Measurements from ENCODE around the gene DYNLT2.
A peak's percentile ranks its signal among the peaks of the same experiment; 100 is the strongest.

The DYNLT2 gene

DNA sequence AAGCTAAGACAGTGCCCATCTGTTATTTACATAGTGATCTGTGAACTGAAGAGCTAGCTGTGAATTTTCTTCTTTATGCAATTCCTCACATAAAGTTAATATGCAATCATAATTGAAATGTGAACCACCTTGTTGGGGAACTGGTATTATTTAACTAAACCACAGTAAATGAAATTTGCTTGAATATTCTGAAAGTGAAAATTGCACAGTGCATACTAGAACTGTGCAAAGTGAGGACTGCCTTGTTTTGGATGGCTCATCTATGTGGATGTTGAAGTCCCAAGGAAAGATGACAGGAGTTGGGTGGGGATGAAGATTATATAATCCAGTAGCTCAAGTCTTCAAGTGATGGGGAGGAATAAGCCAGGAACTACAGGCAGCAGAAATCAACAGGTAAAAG is 21.4 kb downstream of the DYNLT2 start:
- Histone ChIP-seq H3K9me3 (ENCODE audit: insufficient read depth, low read length) (no peaks in the 10 kb centered on the region), H3K9ac (ENCODE audit: insufficient read length, low read depth) (no peak overlapping the region), H3K27me3 (ENCODE audit: insufficient read depth, insufficient read length) (no peaks in the 10 kb centered on the region), H3K36me3 (ENCODE audit: insufficient read depth, insufficient read length, low read length) (no peaks in the 10 kb centered on the region), H3K4me1 (ENCODE audit: insufficient read depth, insufficient read length) (no peaks in the 10 kb centered on the region), H3K4me3 (ENCODE audit: insufficient read length, low read depth) (no peak overlapping the region)
- TF ChIP-seq YY1 (IDR thresholded peaks at IDR 0.05; ENCODE audit: insufficient read depth, insufficient read length) (no peak), ZNF274 (IDR thresholded peaks at IDR 0.05; ENCODE audit: low read depth, low read length) (no peak), SUZ12 (IDR thresholded peaks at IDR 0.05; ENCODE audit: extremely low read depth, insufficient read depth, insufficient read length) (no peak)
- DNase-seq (ENCODE audit: low read depth, low spot score), result no peak

GRCh38 chr6:169726963-169727362 is 24.4 kb downstream of the DYNLT2 start:
- TF ChIP-seq YY1 (IDR thresholded peaks at IDR 0.05; ENCODE audit: insufficient read depth, insufficient read length), result no peak
- no peak for TF ChIP-seq ZNF274 (IDR thresholded peaks at IDR 0.05; ENCODE audit: low read depth, low read length)
- no peak for TF ChIP-seq SUZ12 (IDR thresholded peaks at IDR 0.05; ENCODE audit: extremely low read depth, insufficient read depth, insufficient read length)
- H3K27me3 ChIP-seq (ENCODE audit: insufficient read depth, insufficient read length), result peaks cover 10% of the 10 kb centered on the region
- no peak overlapping the region for H3K4me3 ChIP-seq (ENCODE audit: insufficient read length, low read depth)
- H3K4me1 ChIP-seq (ENCODE audit: insufficient read depth, insufficient read length), result no peaks in the 10 kb centered on the region
- H3K9ac ChIP-seq (ENCODE audit: insufficient read length, low read depth), result no peak overlapping the region
- H3K36me3 ChIP-seq (ENCODE audit: insufficient read depth, insufficient read length, low read length), result no peaks in the 10 kb centered on the region
- no peak for DNase-seq (ENCODE audit: low read depth, low spot score)
- no peaks in the 10 kb centered on the region for H3K9me3 ChIP-seq (ENCODE audit: insufficient read depth, low read length)

GRCh38 chr6:169726049-169726400 is 25.3 kb downstream of the DYNLT2 start:
- no peaks in the 10 kb centered on the region for H3K4me1 ChIP-seq (ENCODE audit: insufficient read depth, insufficient read length)
- peaks cover 10% of the 10 kb centered on the region for H3K27me3 ChIP-seq (ENCODE audit: insufficient read depth, insufficient read length)

GRCh38 chr6:169725125-169726048 is 26.0 kb downstream of the DYNLT2 start:
- Histone ChIP-seq H3K27me3 (ENCODE audit: insufficient read depth, insufficient read length) (peaks cover 10% of the 10 kb centered on the region), H3K9me3 (ENCODE audit: insufficient read depth, low read length) (no peaks in the 10 kb centered on the region), H3K4me1 (ENCODE audit: insufficient read depth, insufficient read length) (no peaks in the 10 kb centered on the region), H3K36me3 (ENCODE audit: insufficient read depth, insufficient read length, low read length) (no peaks in the 10 kb centered on the region), H3K4me3 (ENCODE audit: insufficient read length, low read depth) (peak overlapping the region; percentile 71), H3K9ac (ENCODE audit: insufficient read length, low read depth) (peak overlapping the region; percentile 85)
- no peak for TF ChIP-seq YY1 (IDR thresholded peaks at IDR 0.05; ENCODE audit: insufficient read depth, insufficient read length)
- no peak for TF ChIP-seq SUZ12 (IDR thresholded peaks at IDR 0.05; ENCODE audit: extremely low read depth, insufficient read depth, insufficient read length)
- DNase-seq (ENCODE audit: low read depth, low spot score), result no peak

More at GRCh38 chr6:169726049-169726400, 25.3 kb downstream of the DYNLT2 start:
- TF ChIP-seq YY1 (IDR thresholded peaks at IDR 0.05; ENCODE audit: insufficient read depth, insufficient read length) (no peak), SUZ12 (IDR thresholded peaks at IDR 0.05; ENCODE audit: extremely low read depth, insufficient read depth, insufficient read length) (no peak)
- Histone ChIP-seq H3K4me3 (ENCODE audit: insufficient read length, low read depth) (no peak overlapping the region), H3K36me3 (ENCODE audit: insufficient read depth, insufficient read length, low read length) (no peaks in the 10 kb centered on the region), H3K9me3 (ENCODE audit: insufficient read depth, low read length) (no peaks in the 10 kb centered on the region), H3K9ac (ENCODE audit: insufficient read length, low read depth) (no peak overlapping the region)
- DNase-seq (ENCODE audit: low read depth, low spot score), result no peak

DNA sequence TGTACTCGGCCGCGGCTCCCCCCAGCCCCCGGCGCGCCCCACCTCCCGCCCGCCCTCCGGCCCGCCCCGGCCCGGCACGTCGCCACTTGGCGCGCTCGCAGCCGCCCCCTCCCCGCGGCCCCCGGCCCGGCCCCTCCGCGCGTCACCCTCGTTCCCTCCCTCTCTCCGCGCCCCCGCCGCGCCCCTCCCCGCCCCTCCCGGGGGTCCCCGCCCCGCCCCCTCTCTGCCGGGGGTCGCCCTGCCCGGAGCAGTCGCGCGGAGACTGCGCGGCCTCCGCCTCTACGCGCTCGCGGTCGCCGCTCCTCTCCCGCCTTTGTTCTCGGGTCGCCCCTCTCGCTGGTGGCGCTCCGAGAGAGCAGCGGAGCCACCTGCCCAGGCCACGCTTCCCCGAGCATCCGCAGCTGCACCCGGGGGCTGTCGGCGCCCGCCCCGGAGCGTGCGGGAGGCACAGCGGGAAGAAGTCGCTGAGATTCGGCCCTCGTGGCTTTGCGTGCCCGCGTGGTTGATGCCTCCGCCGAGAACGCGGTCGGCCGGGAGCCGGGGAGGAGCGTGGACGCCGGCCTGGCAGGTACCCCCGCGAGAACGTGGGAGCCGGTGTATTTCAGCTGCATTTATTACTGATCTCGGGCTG is 26.8 kb downstream of the DYNLT2 start, which contains the start of gene PHF10:
TSS of gene PHF10 (minus strand) at position 7 of the 631 bp plus-strand sequence. CDS start 569 bp downstream, outside the sequence.
- TF ChIP-seq SUZ12 (IDR thresholded peaks at IDR 0.05; ENCODE audit: extremely low read depth, insufficient read depth, insufficient read length) (no peak), ZNF274 (IDR thresholded peaks at IDR 0.05; ENCODE audit: low read depth, low read length) (no peak), YY1 (IDR thresholded peaks at IDR 0.05; ENCODE audit: insufficient read depth, insufficient read length) (no peak)
- Histone ChIP-seq H3K4me1 (ENCODE audit: insufficient read depth, insufficient read length) (no peaks in the 10 kb centered on the region), H3K9me3 (ENCODE audit: insufficient read depth, low read length) (no peaks in the 10 kb centered on the region), H3K36me3 (ENCODE audit: insufficient read depth, insufficient read length, low read length) (no peaks in the 10 kb centered on the region), H3K4me3 (ENCODE audit: insufficient read length, low read depth) (peak within 1 kb of the TSS; percentile 71), H3K9ac (ENCODE audit: insufficient read length, low read depth) (peak within 1 kb of the TSS; percentile 85), H3K27me3 (ENCODE audit: insufficient read depth, insufficient read length) (peaks cover 10% of the 10 kb centered on the region)
- DNase-seq (ENCODE audit: low read depth, low spot score), result no peak

- Histone ChIP-seq H3K4me3 (ENCODE audit: insufficient read length, low read depth) (peak overlapping the region; percentile 47), H3K4me1 (ENCODE audit: insufficient read depth, insufficient read length) (no peaks in the 10 kb centered on the region), H3K36me3 (ENCODE audit: insufficient read depth, insufficient read length, low read length) (peaks cover 4% of the 10 kb centered on the region), H3K27me3 (ENCODE audit: insufficient read depth, insufficient read length) (peaks cover 10% of the 10 kb centered on the region), H3K9ac (ENCODE audit: insufficient read length, low read depth) (peak overlapping the region; percentile 79), H3K9me3 (ENCODE audit: insufficient read depth, low read length) (no peaks in the 10 kb centered on the region)
- TF ChIP-seq YY1 (IDR thresholded peaks at IDR 0.05; ENCODE audit: insufficient read depth, insufficient read length) (no peak), ZNF274 (IDR thresholded peaks at IDR 0.05; ENCODE audit: low read depth, low read length) (no peak), SUZ12 (IDR thresholded peaks at IDR 0.05; ENCODE audit: extremely low read depth, insufficient read depth, insufficient read length) (no peak)
- no peak for DNase-seq (ENCODE audit: low read depth, low spot score)
These were observed 27.3 kb downstream of the DYNLT2 start for GRCh38 chr6:169723991-169724493.

Data from NT2/D1 (cell line).